OCI-LY7 (cell line): Measurements from ENCODE around the gene NFX1. TPM values are rescaled to one million over a fixed set of nuclear protein-coding genes. Genes with fewer than 3 reads are reported as not detected.

Experiments
- BruUV-seq: library from RNA; stranded (reverse); fragments of 400-500 nt; replicated peaks from 2 replicates; lab custom pipeline; 2021; lab: Mats Ljungman, UMichigan
- CTCF ChIA-PET: fragments of 300-600 bp; sonication (Branson Sonifier 250); formaldehyde crosslinking; loops from one replicate; lab custom pipeline; 2022; ENCODE audit warnings: antibody characterized with exemption; ENCODE audit not compliant: unreplicated experiment; lab: Charles Lee
- POLR2A ChIA-PET: fragments of 300-600 bp; sonication (Branson Sonifier 250); formaldehyde crosslinking; loops from one replicate; lab custom pipeline; 2022; ENCODE audit warnings: antibody characterized with exemption; lab: Charles Lee
- DNase-seq: peaks from one replicate; pipeline ENCODE4 v3.0.0-alpha.2; 2015; ENCODE audit warnings: low spot score
- H2AFZ ChIP-seq: fragments of 200-600 bp; sonication (generic), shearing (Covaris generic); 2 replicates; pipeline ENCODE4 v1.6.1; 2014; ENCODE audit warnings: mild to moderate bottlenecking, antibody characterized with exemption, low read length, moderate library complexity
- H3K27ac ChIP-seq: fragments of 200-600 bp; sonication (generic); 2 replicates; pipeline ENCODE4 v1.5.1; 2014; ENCODE audit warnings: mixed run types, low read depth, mild to moderate bottlenecking, moderate library complexity, low read length, inconsistent platforms; ENCODE audit not compliant: poor library complexity, severe bottlenecking
- H3K36me3 ChIP-seq: fragments of 200-600 bp; sonication (generic); 2 replicates; pipeline ENCODE4 v1.6.1; 2014; ENCODE audit warnings: mild to moderate bottlenecking, antibody characterized with exemption, low read length, moderate library complexity, mixed read lengths; ENCODE audit not compliant: insufficient read depth
- H3K4me1 ChIP-seq: fragments of 200-600 bp; sonication (generic); 2 replicates; pipeline ENCODE4 v1.5.1; 2014; ENCODE audit warnings: mild to moderate bottlenecking, low read length; ENCODE audit not compliant: insufficient read depth, poor library complexity, severe bottlenecking
- H3K4me2 ChIP-seq: fragments of 200-600 bp; sonication (generic); 2 replicates; pipeline ENCODE4 v1.6.1; 2014; ENCODE audit warnings: mild to moderate bottlenecking, low read length
- H3K4me3 ChIP-seq: fragments of 200-600 bp; sonication (generic); 2 replicates; pipeline ENCODE4 v1.5.1; 2014; ENCODE audit warnings: mild to moderate bottlenecking, low read depth, low read length; ENCODE audit not compliant: poor library complexity, severe bottlenecking
- H3K79me2 ChIP-seq: fragments of 200-600 bp; sonication (generic); 2 replicates; pipeline ENCODE4 v1.6.1; 2016; ENCODE audit warnings: low read depth, mild to moderate bottlenecking, low read length, moderate library complexity, mixed read lengths; ENCODE audit not compliant: insufficient read depth
- H3K9me2 ChIP-seq: fragments of 200-600 bp; sonication (generic); 2 replicates; pipeline ENCODE4 v1.6.1; 2016; ENCODE audit warnings: mild to moderate bottlenecking, low read length, mixed read lengths; ENCODE audit not compliant: insufficient read depth
- H3K9me3 ChIP-seq: fragments of 200-600 bp; sonication (generic); 2 replicates; pipeline ENCODE4 v1.6.1; 2014; ENCODE audit warnings: mild to moderate bottlenecking, mixed run types, low read length, mixed read lengths
- H4K20me1 ChIP-seq: fragments of 200-600 bp; sonication (generic); 2 replicates; pipeline ENCODE4 v1.6.1; 2014; ENCODE audit warnings: mild to moderate bottlenecking, antibody characterized with exemption, low read length, moderate library complexity, mixed read lengths; ENCODE audit not compliant: insufficient read depth
- EZH2phosphoT487 ChIP-seq: fragments of 200-600 bp; sonication (generic); IDR thresholded peaks from 2 replicates; pipeline ENCODE4 v1.6.1; 2018; ENCODE audit warnings: low read depth, borderline replicate concordance, mild to moderate bottlenecking, mixed run types, antibody characterized with exemption, low read length, moderate library complexity, mixed read lengths
- intact Hi-C: fragments of 100-400 bp; cut with micrococcal nuclease; formaldehyde crosslinking; loops from one replicate; pipeline ENCODE4 v1.10.0; 2022; ENCODE audit not compliant: unreplicated experiment
- total RNA-seq, 2 experiments: library from RNA; depleted of rRNA in 1 of 2; stranded (reverse); fragments of >200 nt in 1 of 2; shearing (Covaris generic) in 1 of 2; gene quantifications; 2 replicates each; pipeline ENCODE4 v1.2.3, GENCODE V29; 2014 to 2022
- TF ChIP-seq, protein P1 (sequence below): fragments of 200-600 bp; sonication (generic); conservative IDR thresholded peaks from 2 replicates; pipeline ENCODE4 v1.5.1; 2014; ENCODE audit warnings: mild to moderate bottlenecking, antibody characterized with exemption, low read length, moderate library complexity, mixed read lengths

Gene NFX1
- total RNA-seq, 2 experiments from 2014 or later, result 32.3 to 58.3 TPM

DNA sequence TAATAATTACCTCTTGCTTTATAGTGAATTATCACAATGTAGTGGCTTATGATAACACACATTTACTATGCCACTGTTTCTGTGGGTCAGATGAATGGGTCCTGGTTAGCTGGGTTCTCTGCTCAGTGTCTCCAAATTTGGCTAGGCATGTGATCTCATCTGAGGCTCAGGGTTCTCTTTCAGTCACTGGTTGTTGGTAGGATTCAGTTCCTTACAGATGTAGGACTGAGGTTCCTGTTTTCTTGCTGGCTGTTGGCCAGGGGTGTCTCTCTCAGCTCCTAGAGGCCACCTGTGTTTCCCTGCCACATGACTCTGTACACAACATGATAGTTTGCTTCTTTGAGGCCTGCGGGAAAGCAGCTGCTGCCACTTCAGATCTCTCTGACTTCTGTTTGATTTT, 7.1 kb downstream of the NFX1 start:
- CTCF ChIA-PET, result interaction anchor here (0.6 to 1.1 kb wide), 2 partner anchors 150 to 156 kb away, joined by 3 read pairs; partner anchors contain the start of gene AQP3
- peak overlapping the region; percentile 62 for H3K4me3 ChIP-seq
- no TSS peak for BruUV-seq
- H3K4me2 ChIP-seq, result peak overlapping the region; percentile 65
- H3K79me2 ChIP-seq, result peaks cover 89% of the 10 kb centered on the region
- intact Hi-C loops, result loop anchor here (1.0 to 10.0 kb wide), 4 partner anchors 33 to 747 kb away; partner anchors contain the start of genes BAG1 and UBAP2
- peak overlapping the region; percentile 95 for H3K27ac ChIP-seq
- H3K4me1 ChIP-seq, result peaks cover 72% of the 10 kb centered on the region
- H3K36me3 ChIP-seq, result peaks cover 96% of the 10 kb centered on the region
- H2AFZ ChIP-seq, result no peak overlapping the region
- DNase-seq, result peak; percentile 94
- POLR2A ChIA-PET, result interaction anchor here (0.6 to 1.8 kb wide), 8 partner anchors 8 to 272 kb away, joined by 3 to 7 read pairs (median 4); partner anchors contain the start of genes AQP3, B4GALT1, DNAJA1 and NOL6
- TF ChIP-seq, protein P1, sequence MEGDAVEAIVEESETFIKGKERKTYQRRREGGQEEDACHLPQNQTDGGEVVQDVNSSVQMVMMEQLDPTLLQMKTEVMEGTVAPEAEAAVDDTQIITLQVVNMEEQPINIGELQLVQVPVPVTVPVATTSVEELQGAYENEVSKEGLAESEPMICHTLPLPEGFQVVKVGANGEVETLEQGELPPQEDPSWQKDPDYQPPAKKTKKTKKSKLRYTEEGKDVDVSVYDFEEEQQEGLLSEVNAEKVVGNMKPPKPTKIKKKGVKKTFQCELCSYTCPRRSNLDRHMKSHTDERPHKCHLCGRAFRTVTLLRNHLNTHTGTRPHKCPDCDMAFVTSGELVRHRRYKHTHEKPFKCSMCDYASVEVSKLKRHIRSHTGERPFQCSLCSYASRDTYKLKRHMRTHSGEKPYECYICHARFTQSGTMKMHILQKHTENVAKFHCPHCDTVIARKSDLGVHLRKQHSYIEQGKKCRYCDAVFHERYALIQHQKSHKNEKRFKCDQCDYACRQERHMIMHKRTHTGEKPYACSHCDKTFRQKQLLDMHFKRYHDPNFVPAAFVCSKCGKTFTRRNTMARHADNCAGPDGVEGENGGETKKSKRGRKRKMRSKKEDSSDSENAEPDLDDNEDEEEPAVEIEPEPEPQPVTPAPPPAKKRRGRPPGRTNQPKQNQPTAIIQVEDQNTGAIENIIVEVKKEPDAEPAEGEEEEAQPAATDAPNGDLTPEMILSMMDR, result no peak
- TF ChIP-seq EZH2phosphoT487, result no peak
- H3K9me2 ChIP-seq, result no peaks in the 10 kb centered on the region
- H4K20me1 ChIP-seq, result peaks cover 8% of the 10 kb centered on the region; the same call in 1 of the 2 replicates
- no peaks in the 10 kb centered on the region for H3K9me3 ChIP-seq

DNA sequence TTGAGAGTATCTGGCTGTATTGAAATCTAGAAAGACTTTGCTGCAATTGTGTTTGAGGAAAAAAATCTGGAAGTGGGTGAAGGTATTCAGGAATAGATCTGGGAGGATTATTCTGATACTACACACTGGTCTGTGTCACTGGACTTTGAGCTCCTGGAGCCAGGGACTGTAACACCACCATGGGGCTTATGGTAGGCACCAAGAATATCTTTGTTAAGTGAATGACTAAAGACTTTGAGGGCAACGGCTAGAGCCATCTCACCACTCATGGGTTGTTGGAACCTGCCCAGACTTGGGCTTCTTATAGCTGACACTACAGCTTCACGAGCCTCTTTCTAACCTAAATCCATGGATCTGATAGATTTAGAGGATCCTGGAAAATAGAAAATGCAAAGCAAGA, 10.2 kb downstream of the NFX1 start:
- intact Hi-C loops, result no loop called here
- Histone ChIP-seq H3K79me2 (peaks cover 58% of the 10 kb centered on the region), H3K4me2 (no peak overlapping the region), H3K9me2 (no peaks in the 10 kb centered on the region), H3K4me1 (peaks cover 41% of the 10 kb centered on the region), H3K4me3 (no peak overlapping the region), H4K20me1 (peaks cover 8% of the 10 kb centered on the region; the same call in 1 of the 2 replicates), H3K9me3 (no peaks in the 10 kb centered on the region), H3K27ac (no peak overlapping the region), H2AFZ (no peak overlapping the region), H3K36me3 (peaks cover 97% of the 10 kb centered on the region)
- no peak for TF ChIP-seq EZH2phosphoT487
- TF ChIP-seq, protein P1, result no peak
- ChIA-PET CTCF (no interaction called here), POLR2A (interaction anchor here (0.6 to 1.1 kb wide), 3 partner anchors 11 to 125 kb away, joined by 3 to 5 read pairs (median 4); partner anchors contain the start of gene NFX1)
- no peak for DNase-seq
- no TSS peak for BruUV-seq

DNA sequence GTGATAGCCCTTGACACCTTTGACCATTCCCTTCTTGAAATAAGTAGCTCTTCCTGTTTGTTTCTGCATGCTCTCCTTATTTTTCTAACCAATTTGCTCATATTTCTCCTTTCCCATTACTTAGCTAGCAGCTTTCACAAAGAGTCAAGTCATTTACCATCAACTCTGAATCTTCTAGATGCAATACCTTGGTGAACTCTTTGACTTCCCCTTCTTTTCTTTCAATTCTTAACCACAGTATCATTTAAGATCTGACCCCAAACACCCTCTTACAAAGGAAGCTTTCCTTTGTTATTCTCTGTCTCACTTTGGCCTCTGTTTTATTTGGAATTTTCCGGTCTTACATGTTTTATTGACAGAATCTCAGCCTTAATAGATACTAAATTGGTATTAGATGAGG, 14.0 kb downstream of the NFX1 start:
- ChIA-PET CTCF (interaction anchor here (0.5 kb wide), 1 partner anchor 77 kb away, joined by 3 read pairs; no protein-coding TSS in a partner anchor), POLR2A (interaction anchor here (0.7 to 1.7 kb wide), 4 partner anchors 14 to 71 kb away, joined by 3 to 5 read pairs (median 4); partner anchors contain the start of gene NFX1)
- Histone ChIP-seq H2AFZ (no peak overlapping the region), H3K4me3 (no peak overlapping the region), H3K9me3 (no peaks in the 10 kb centered on the region), H3K27ac (no peak overlapping the region), H3K36me3 (peaks cover 100% of the 10 kb centered on the region), H3K79me2 (peaks cover 23% of the 10 kb centered on the region), H3K9me2 (no peaks in the 10 kb centered on the region), H3K4me1 (peaks cover 4% of the 10 kb centered on the region), H3K4me2 (no peak overlapping the region), H4K20me1 (no peaks in the 10 kb centered on the region)
- TF ChIP-seq, protein P1, result no peak
- TF ChIP-seq EZH2phosphoT487, result no peak
- no peak for DNase-seq
- intact Hi-C loops, result no loop called here
- no TSS peak for BruUV-seq
